C4-2B (cell line): Measurements from ENCODE around the gene TNFRSF13B.
"Not testable (repeated sequence)": the region's sequence is repeated elsewhere in the genome, so short reads cannot be mapped to it uniquely, and the experiment has no call there.

Experiments used
- CTCF ChIP-seq: fragments of 450-650 bp; conservative IDR thresholded peaks from 2 replicates; pipeline ENCODE4 v1.5.1; 2017; ENCODE audit warnings: mild to moderate bottlenecking
- ZFX ChIP-seq: fragments of 450-650 bp; IDR thresholded peaks from 2 replicates; pipeline ENCODE4 v1.6.1; 2017

DNA sequence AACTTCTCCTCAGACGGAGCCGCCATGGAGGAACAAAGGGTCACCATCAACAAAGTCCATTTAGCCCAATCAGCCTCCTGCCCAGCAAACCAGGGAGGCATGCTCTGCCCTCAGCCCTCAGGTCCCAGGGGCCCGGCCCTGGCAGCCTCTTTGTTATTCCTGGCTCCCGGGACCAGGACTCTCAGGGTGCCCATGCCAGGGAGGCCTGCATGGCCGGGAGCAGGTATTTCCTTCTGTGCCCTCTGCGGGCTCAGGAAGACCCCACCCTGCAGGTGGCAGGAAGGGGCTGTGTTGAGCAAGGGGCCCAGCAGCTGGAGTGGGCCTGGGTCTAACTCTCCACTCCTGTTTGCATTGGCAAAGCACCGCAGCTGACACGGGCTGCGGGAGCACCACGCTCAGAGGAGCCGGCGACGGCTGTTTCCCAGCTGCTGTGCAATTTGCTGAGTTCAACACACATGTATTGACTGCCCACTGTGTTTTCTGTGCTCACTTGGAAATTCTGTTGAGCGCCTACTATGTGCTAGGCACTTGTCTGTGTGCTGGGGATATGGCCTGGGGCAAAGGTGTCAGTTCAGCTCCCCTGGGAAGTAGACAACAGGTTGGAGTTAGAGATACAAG, 33.2 kb upstream of the TNFRSF13B start:
- not testable (repeated sequence) for TF ChIP-seq ZFX, CTCF
